Breast epithelium (tissue), 4 donors: ENCODE results near the gene FERMT3. TPM values are rescaled to one million over a fixed set of nuclear protein-coding genes. Genes with fewer than 3 reads are reported as not detected.
"Not testable (repeated sequence)": the region's sequence is repeated elsewhere in the genome, so short reads cannot be mapped to it uniquely, and the experiment has no call there.

ENCODE experiments used
- DNase-seq, 2 donors: peaks; one replicate each; pipeline ENCODE4 v3.0.0-alpha.2; 2019; ENCODE audit warnings: low spot score in 2 of 2
- H3K27ac ChIP-seq, 2 donors: fragments of 200-600 bp; sonication (generic) in 1 of 2; one replicate each; pipeline ENCODE4 v1.5.1; 2016 to 2019; ENCODE audit warnings: mild to moderate bottlenecking in 1 of 2
- H3K27me3 ChIP-seq, 2 donors: fragments of 200-600 bp; sonication (generic) in 1 of 2; one replicate each; pipeline versions ENCODE4 v1.5.1 to v1.6.0; 2017 to 2019; ENCODE audit warnings: control low read depth in 1 of 2, mild to moderate bottlenecking in 1 of 2
- H3K36me3 ChIP-seq: fragments of 200-600 bp; one replicate; pipeline ENCODE4 v1.5.1; 2019
- H3K4me1 ChIP-seq, 2 donors: fragments of 200-600 bp; sonication (generic); one replicate each; pipeline ENCODE4 v1.5.1; 2016 to 2019; ENCODE audit warnings: control low read depth in 1 of 2
- H3K4me3 ChIP-seq, 3 donors: fragments of 200-600 bp; sonication (generic); 1 replicate in 2 of 3; 2 replicates in 1 of 3; pipeline ENCODE4 v1.5.1; 2016 to 2019; ENCODE audit warnings: mild to moderate bottlenecking in 3 of 3, moderate library complexity in 2 of 3
- H3K9me3 ChIP-seq, 2 donors: fragments of 200-600 bp; sonication (generic) in 1 of 2; one replicate each; pipeline ENCODE4 v1.5.1; 2016 to 2019; ENCODE audit warnings: control low read depth in 1 of 2
- POLR2A ChIP-seq: fragments of 450-650 bp; IDR thresholded peaks from one replicate; pipeline ENCODE4 v1.6.1; 2016; ENCODE audit warnings: antibody characterized with exemption, mild to moderate bottlenecking, moderate library complexity
- POLR2AphosphoS5 ChIP-seq, 3 donors: sonication (generic); formaldehyde crosslinking; IDR thresholded peaks; one replicate each; pipeline ENCODE4 v1.6.1; 2017; ENCODE audit warnings: antibody characterized with exemption in 3 of 3
- intact Hi-C: fragments of 100-400 bp; cut with DNase I; formaldehyde crosslinking; loops from one replicate; pipeline ENCODE4 v1.15.1; 2023; ENCODE audit warnings: low total_unique reads
- total RNA-seq, 3 donors: library from RNA; depleted of rRNA; stranded (reverse); fragments of >200 nt; gene quantifications; one replicate each; pipeline ENCODE4 v1.1.0, GENCODE V29; 2016
- TF ChIP-seq, protein P1 (sequence below), 3 donors: fragments of 450-650 bp; IDR thresholded peaks; one replicate each; pipeline ENCODE4 v1.5.1; 2016 to 2017; ENCODE audit warnings: antibody characterized with exemption in 3 of 3, mild to moderate bottlenecking in 3 of 3, moderate library complexity in 3 of 3

FERMT3 gene
- total RNA-seq, result 10 to 100 TPM; 14.0 to 42.2 (median 17.4) TPM

DNA sequence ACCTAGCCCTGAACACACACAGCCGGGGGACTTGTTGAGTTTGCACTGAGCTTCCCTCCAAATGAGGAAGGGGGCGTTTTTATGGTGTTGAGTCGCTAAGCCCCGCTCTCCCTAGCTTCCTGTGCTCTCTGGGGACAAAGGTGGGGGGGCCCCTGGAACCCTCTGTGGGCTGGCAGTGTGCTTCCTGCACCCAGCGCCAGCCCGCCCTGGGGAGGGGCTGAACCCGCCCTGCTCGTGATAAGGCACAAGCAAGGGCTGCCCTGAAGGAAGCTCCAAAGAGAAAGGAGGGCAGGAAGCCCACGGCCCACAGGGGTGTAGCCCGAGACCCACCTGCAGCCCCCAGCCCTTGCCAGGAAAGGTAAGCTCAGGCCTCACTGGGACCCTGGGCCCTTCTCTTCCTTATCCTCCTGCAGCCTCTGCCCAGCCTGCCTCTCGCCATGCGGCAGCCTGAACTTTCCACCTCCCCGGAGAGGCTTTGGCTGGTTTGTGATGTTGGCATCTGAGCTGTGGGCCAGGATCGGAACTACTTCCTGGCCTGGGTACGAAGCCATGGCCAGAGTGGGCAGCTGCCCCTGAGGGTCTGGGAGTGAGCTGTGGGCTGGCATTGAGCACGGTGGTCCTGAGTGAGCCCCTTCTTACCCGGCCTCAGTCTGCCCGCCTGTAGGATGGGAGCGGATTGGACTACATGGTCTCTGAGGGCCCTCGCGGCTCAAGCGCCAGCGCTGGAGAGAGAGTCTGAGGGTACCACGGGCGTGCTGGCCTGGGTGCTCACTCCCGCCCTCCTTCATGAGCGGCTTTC, at the start of gene FERMT3:
Gene FERMT3 (plus strand): TSS at position 265 of the 799 bp plus-strand sequence. CDS start 644 bp downstream, outside the sequence.
- no peak for DNase-seq
- Histone ChIP-seq H3K4me1 (peaks cover 0 to 8% of the 10 kb centered on the region in 2 donors), H3K36me3 (peaks cover 6% of the 10 kb centered on the region), H3K27ac (peak within 1 kb of the TSS; percentile 62 to 95), H3K4me3 (peak within 1 kb of the TSS; percentile 39 to 62 (median 46)), H3K9me3 (no peaks in the 10 kb centered on the region), H3K27me3 (no peaks in the 10 kb centered on the region)
- intact Hi-C loops, result loop anchor here (1.0 kb wide), 1 partner anchor 95 kb away; no protein-coding TSS in a partner anchor
- TF ChIP-seq, protein P1, sequence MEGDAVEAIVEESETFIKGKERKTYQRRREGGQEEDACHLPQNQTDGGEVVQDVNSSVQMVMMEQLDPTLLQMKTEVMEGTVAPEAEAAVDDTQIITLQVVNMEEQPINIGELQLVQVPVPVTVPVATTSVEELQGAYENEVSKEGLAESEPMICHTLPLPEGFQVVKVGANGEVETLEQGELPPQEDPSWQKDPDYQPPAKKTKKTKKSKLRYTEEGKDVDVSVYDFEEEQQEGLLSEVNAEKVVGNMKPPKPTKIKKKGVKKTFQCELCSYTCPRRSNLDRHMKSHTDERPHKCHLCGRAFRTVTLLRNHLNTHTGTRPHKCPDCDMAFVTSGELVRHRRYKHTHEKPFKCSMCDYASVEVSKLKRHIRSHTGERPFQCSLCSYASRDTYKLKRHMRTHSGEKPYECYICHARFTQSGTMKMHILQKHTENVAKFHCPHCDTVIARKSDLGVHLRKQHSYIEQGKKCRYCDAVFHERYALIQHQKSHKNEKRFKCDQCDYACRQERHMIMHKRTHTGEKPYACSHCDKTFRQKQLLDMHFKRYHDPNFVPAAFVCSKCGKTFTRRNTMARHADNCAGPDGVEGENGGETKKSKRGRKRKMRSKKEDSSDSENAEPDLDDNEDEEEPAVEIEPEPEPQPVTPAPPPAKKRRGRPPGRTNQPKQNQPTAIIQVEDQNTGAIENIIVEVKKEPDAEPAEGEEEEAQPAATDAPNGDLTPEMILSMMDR (IDR thresholded peaks at IDR 0.05), result no peak
- no peak for TF ChIP-seq POLR2AphosphoS5 (IDR thresholded peaks at IDR 0.05)
- TF ChIP-seq POLR2A, result no peak

DNA sequence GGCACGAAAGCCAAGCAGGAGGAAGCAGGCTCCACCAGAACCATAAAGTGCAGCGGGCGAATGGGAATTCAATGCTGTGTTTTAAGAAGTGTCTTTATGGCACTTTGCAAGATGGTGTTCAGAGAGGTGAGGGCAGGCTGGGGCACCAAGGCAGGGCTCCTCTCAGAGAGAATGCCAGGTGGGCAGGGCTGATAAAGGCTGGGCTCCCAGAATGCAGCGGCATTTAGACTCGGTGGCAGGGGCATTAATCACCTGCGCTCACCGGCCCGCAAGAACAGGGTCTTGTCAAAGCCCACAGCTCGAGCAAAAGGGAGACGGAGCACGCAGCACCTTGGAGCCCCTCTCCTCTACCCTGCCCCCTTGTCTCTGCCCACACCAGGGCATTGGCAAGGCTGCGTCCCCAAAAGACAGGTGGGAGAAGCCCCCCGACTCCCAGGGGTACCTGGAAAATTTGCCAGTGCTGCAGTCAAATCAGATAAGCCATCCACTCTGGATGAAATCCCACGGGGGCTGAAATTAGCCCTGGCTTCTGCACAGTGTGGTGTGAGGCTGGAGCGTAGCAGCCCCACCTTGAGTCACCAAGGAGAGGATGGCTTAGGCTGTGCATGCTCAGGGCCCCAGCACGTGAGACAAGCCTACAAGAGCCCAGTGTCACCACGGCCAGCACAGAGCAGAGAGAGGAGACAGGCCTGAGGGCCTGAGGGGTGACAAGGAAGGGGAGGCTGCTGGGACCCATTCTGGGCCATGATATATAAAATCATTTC, 48.7 kb upstream of the FERMT3 start:
- TF ChIP-seq POLR2A, result no peak
- TF ChIP-seq, protein P1 (IDR thresholded peaks at IDR 0.05), result no peak
- TF ChIP-seq POLR2AphosphoS5 (IDR thresholded peaks at IDR 0.05), result no peak
- no peaks in the 10 kb centered on the region for H3K9me3 ChIP-seq
- intact Hi-C loops, result no loop called here
- no peak overlapping the region for H3K4me3 ChIP-seq
- no peaks in the 10 kb centered on the region for H3K36me3 ChIP-seq
- H3K4me1 ChIP-seq, result no peaks in the 10 kb centered on the region
- no peak for DNase-seq
- no peaks in the 10 kb centered on the region for H3K27me3 ChIP-seq
- H3K27ac ChIP-seq, result no peak overlapping the region

DNA sequence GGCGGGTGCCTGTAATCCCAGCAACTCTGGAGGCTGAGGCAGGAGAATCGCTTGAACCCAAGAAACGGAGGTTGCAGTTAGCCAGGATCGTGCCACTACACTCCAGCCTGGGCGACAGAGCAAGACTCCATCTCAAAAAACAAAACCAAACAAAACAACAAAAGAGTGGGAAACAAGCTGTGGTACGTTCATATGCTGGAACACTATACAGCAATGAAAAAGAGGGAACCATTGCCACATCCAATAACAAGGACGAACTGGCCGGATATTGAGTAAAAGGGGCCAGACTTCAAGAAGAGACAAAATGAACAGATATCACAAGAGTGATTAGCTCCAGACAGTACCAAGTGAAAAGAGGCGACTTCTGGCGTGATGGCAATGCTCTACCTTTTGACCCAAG, 45.5 kb upstream of the FERMT3 start:
- intact Hi-C loops, result no loop called here
- no peaks in the 10 kb centered on the region for H3K36me3 ChIP-seq
- DNase-seq, result no peak

DNA sequence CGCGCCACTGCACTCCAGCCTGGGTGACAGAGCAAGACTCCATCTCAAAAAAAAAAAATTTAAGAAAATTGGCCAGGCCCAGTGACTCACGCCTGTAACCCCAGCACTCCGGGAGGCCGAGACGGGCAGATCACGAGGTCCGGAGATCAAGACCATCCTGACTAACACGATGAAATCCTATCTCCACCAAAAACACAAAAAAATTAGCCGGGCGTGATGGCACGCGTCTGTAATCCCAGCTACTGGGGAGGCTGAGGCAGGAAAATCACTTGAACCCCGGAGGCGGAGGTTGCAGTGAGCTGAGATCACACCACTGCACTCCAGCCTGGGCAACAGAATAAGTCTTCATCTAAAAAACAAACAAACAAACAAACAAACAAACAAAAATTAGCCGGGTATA, 43.8 kb upstream of the FERMT3 start:
- H3K4me3 ChIP-seq, H3K27me3 ChIP-seq, H3K9me3 ChIP-seq, H3K4me1 ChIP-seq, intact Hi-C loops, DNase-seq, H3K36me3 ChIP-seq, H3K27ac ChIP-seq: not testable (repeated sequence)

More for the DNA sequence above, 45.5 kb upstream of the FERMT3 start:
- no peak overlapping the region for H3K27ac ChIP-seq
- H3K9me3 ChIP-seq, result no peaks in the 10 kb centered on the region
- TF ChIP-seq POLR2A (no peak), POLR2AphosphoS5 (IDR thresholded peaks at IDR 0.05) (no peak)
- TF ChIP-seq, protein P1 (IDR thresholded peaks at IDR 0.05), result no peak
- no peak overlapping the region for H3K4me3 ChIP-seq
- H3K4me1 ChIP-seq, result peaks cover 0 to 4% of the 10 kb centered on the region in 2 donors
- no peaks in the 10 kb centered on the region for H3K27me3 ChIP-seq

DNA sequence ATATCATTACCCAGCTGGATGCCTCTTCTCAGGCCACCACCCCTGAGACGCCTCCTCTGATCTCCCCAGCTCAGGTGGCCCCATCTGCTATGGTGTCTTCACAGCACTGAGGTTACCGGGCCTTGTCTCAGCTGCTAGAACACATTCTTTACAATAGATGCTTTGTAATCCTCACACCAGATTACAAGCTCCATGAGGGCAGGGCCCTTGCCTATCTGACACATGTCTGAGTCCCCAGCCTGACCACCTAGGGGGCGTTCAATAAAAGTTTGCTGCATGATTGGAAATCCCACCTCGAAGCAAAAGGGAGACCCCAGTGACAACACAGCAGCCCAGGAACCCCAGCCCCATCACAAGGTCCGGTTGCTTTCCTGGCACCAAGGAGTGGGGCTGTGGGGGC, 42.6 kb upstream of the FERMT3 start:
- peaks cover 0 to 4% of the 10 kb centered on the region in 2 donors for H3K4me1 ChIP-seq
- no peaks in the 10 kb centered on the region for H3K9me3 ChIP-seq
- H3K27me3 ChIP-seq, result no peaks in the 10 kb centered on the region
- DNase-seq, result no peak
- H3K36me3 ChIP-seq, result no peaks in the 10 kb centered on the region
- no peak overlapping the region for H3K4me3 ChIP-seq
- no peak overlapping the region for H3K27ac ChIP-seq
- intact Hi-C loops, result no loop called here
- TF ChIP-seq, protein P1 (IDR thresholded peaks at IDR 0.05), result no peak
- TF ChIP-seq POLR2A (no peak), POLR2AphosphoS5 (IDR thresholded peaks at IDR 0.05) (no peak)
